Activated CD4-positive, alpha-beta T cell treated with anti-CD3 and anti-CD28 coated beads for 36 hours (primary cell): ENCODE data around the gene GRAMD1C. TPM values are rescaled to one million over a fixed set of nuclear protein-coding genes. Genes with fewer than 3 reads are reported as not detected.

ENCODE experiments used
- ATAC-seq: fragments of 200-7000 bp; cut with Tn5 transposase; one replicate; pipeline ENCODE4 v1.10.0; 2021; ENCODE audit warnings: mild to moderate bottlenecking, moderate library complexity
- CTCF ChIA-PET: fragments of 350-600 bp; sonication (Branson Sonifier 250); formaldehyde crosslinking; loops from one replicate; lab custom pipeline; 2021; ENCODE audit warnings: antibody characterized with exemption; lab: Charles Lee
- POLR2A ChIA-PET: fragments of 350-600 bp; sonication (Branson Sonifier 250); formaldehyde crosslinking; loops from one replicate; lab custom pipeline; 2021; ENCODE audit warnings: antibody characterized with exemption, inconsistent platforms; lab: Charles Lee
- DNase-seq: peaks from one replicate; pipeline ENCODE4 v3.0.0-alpha.2; 2020
- H3K27ac Mint-ChIP-seq: one replicate; pipeline ENCODE4 v1.8.0; 2021; ENCODE audit warnings: mixed read lengths
- H3K27me3 Mint-ChIP-seq: one replicate; pipeline ENCODE4 v1.8.0; 2021; ENCODE audit warnings: mixed read lengths
- H3K36me3 Mint-ChIP-seq: one replicate; pipeline ENCODE4 v1.8.0; 2021; ENCODE audit warnings: low read depth, mixed read lengths
- H3K4me1 Mint-ChIP-seq: one replicate; pipeline ENCODE4 v1.8.0; 2021; ENCODE audit warnings: mixed read lengths
- H3K4me3 Mint-ChIP-seq: one replicate; pipeline ENCODE4 v1.8.0; 2021; ENCODE audit warnings: mild to moderate bottlenecking, moderate library complexity, mixed read lengths
- H3K9me3 Mint-ChIP-seq: one replicate; pipeline ENCODE4 v1.8.0; 2021; ENCODE audit warnings: low read depth, mixed read lengths
- intact Hi-C, 2 experiments: fragments of 100-400 bp; cut with DNase I in 1 of 2; cut with micrococcal nuclease in 1 of 2; formaldehyde crosslinking; loops; one replicate each; pipeline versions ENCODE4 v1.14.2 to v1.15.1; 2022 to 2024; cut with DNase I, micrococcal nuclease
- total RNA-seq, 2 experiments: library from RNA; stranded (reverse); gene quantifications; one replicate each; pipeline ENCODE4 v1.2.3, GENCODE V29; 2021

The GRAMD1C gene
- total RNA-seq, 2 experiments from 2014 or later: 0.87 to 0.97 TPM

DNA sequence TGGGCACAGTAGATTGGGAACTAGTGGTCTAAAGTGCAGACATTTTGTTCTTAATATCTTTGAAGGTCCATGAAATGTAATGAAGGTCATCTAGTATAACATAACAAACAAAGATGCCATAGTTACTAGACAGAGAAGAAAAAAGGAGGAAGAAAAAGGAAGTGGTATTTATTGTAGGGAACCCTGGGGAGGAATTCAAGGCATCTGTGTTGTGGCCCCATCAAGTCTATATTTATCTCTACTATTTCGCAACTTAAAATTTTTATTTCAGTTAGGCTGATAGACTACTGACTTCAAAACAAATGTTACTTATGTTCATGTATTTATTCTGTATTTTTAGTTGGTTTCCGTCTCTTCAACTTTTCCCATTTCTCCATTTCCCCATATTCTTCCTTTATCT is 60.3 kb downstream of the GRAMD1C start:
- DNase-seq (no peak), ATAC-seq (no peak)
- ChIA-PET CTCF (interaction anchor here (0.6 kb wide), 2 partner anchors 21 to 262 kb away, joined by 3 read pairs; no protein-coding TSS in a partner anchor), POLR2A (interaction anchor here (0.8 kb wide), 1 partner anchor 57 kb away, joined by 5 read pairs; no protein-coding TSS in a partner anchor)
- Mint-ChIP-seq H3K4me3 (no peak overlapping the region), H3K27me3 (no peaks in the 10 kb centered on the region), H3K36me3 (no peaks in the 10 kb centered on the region), H3K4me1 (peaks cover 6% of the 10 kb centered on the region), H3K9me3 (no peaks in the 10 kb centered on the region), H3K27ac (no peak overlapping the region)
- intact Hi-C loops: no loop called here

DNA sequence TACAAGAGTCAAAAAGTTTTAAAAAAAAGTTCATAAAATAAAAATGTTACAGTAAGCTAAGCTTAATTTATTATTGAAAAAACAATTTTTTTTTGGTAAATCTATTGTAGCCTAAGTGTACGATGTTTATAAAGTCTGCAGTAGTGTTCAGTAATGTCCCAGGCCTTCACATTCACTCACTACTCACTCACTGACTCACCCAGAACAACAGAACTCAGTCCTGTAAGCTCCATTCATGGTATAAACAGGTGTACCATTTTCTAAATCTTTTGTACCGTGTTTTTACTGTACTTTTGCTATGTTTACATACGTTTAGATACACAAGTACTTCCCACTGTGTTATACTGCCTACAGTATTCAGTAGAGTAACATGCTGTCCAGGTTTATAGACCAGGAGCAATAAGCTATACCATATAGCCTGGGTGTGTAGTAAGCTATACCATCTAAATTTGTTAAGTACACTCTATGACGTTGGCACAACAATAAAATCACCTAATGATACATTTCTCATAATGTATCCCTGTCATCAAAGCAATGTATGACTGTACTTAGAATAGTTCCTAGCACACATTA is 68.1 kb downstream of the GRAMD1C start:
- ChIA-PET CTCF (interaction anchor here (0.7 to 1.2 kb wide), 5 partner anchors 9 to 65 kb away, joined by 3 to 4 read pairs (median 4); no protein-coding TSS in a partner anchor), POLR2A (no interaction called here)
- Mint-ChIP-seq H3K9me3 (no peaks in the 10 kb centered on the region), H3K4me3 (no peak overlapping the region), H3K27ac (no peak overlapping the region), H3K36me3 (no peaks in the 10 kb centered on the region), H3K4me1 (no peaks in the 10 kb centered on the region), H3K27me3 (no peaks in the 10 kb centered on the region)
- intact Hi-C loops: no loop called here
- DNase-seq (no peak), ATAC-seq (no peak)

- Mint-ChIP-seq H3K36me3 (no peaks in the 10 kb centered on the region), H3K27me3 (no peaks in the 10 kb centered on the region), H3K4me3 (no peak overlapping the region), H3K9me3 (no peaks in the 10 kb centered on the region), H3K27ac (no peak overlapping the region), H3K4me1 (peaks cover 5% of the 10 kb centered on the region)
- POLR2A ChIA-PET: interaction anchor here (0.6 kb wide), 1 partner anchor 48 kb away, joined by 3 read pairs; no protein-coding TSS in a partner anchor
- CTCF ChIA-PET: interaction anchor here (0.6 to 1.5 kb wide), 3 partner anchors 43 to 64 kb away, joined by 3 read pairs; no protein-coding TSS in a partner anchor
- intact Hi-C loops: no loop called here
- DNase-seq (no peak), ATAC-seq (no peak)
Observed at GRCh38 chr3:113908133-113908532, 69.5 kb downstream of the GRAMD1C start.

GRCh38 chr3:113910966-113911365 is 72.4 kb downstream of the GRAMD1C start:
- no peaks in the 10 kb centered on the region for H3K36me3 Mint-ChIP-seq
- peaks cover 5% of the 10 kb centered on the region for H3K4me1 Mint-ChIP-seq
- no peaks in the 10 kb centered on the region for H3K9me3 Mint-ChIP-seq
- POLR2A ChIA-PET: interaction anchor here (0.6 kb wide), 1 partner anchor 739 kb away, joined by 7 read pairs; no protein-coding TSS in a partner anchor
- no peak overlapping the region for H3K4me3 Mint-ChIP-seq
- no peaks in the 10 kb centered on the region for H3K27me3 Mint-ChIP-seq
- H3K27ac Mint-ChIP-seq: no peak overlapping the region
- ATAC-seq: no peak
- no peak for DNase-seq
- CTCF ChIA-PET: interaction anchor here (0.6 to 1.5 kb wide), 10 partner anchors 11 to 507 kb away, joined by 3 to 4 read pairs (median 3); no protein-coding TSS in a partner anchor
- intact Hi-C loops: no loop called here

- no peaks in the 10 kb centered on the region for H3K9me3 Mint-ChIP-seq
- ATAC-seq (peak; percentile 91), DNase-seq (peak; percentile 47)
- intact Hi-C loops: loop anchor here (1.0 to 2.0 kb wide), 6 partner anchors 68 to 176 kb away; partner anchors contain the start of genes GRAMD1C (in 2 of the 2), CCDC191 (in 1 of the 2) and QTRT2 (in 1 of the 2)
- H3K36me3 Mint-ChIP-seq: no peaks in the 10 kb centered on the region
- no peak overlapping the region for H3K27ac Mint-ChIP-seq
- peaks cover 5% of the 10 kb centered on the region for H3K4me1 Mint-ChIP-seq
- H3K4me3 Mint-ChIP-seq: peak overlapping the region; percentile 15
- H3K27me3 Mint-ChIP-seq: no peaks in the 10 kb centered on the region
- ChIA-PET POLR2A (no interaction called here), CTCF (interaction anchor here (0.5 to 3.6 kb wide), 20 partner anchors 10 to 848 kb away, joined by 3 to 32 read pairs (median 3); partner anchors contain the start of gene GRAMD1C)
Observed at GRCh38 chr3:113912552-113913236, 74.1 kb downstream of the GRAMD1C start.

DNA sequence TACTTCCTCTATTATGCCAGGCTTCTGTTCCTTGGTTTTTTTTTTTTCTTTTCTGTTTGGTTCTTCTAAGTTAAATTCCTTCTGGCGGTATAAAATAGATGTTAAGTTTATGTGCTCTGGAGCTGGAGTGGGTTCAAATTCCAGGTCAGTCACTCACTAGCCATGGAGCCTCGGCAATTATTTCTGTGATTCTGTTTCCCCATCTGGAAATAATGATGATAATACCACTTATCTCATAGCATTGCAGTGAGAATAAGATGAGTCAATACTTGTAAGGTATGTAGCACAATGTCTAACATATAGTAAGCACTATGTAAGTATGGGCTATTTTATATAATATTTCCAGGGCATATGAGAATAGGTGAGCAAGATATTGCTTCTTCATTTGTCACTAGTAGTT is 76.1 kb downstream of the GRAMD1C start:
- Mint-ChIP-seq H3K36me3 (no peaks in the 10 kb centered on the region), H3K27ac (no peak overlapping the region), H3K9me3 (no peaks in the 10 kb centered on the region), H3K4me1 (peaks cover 5% of the 10 kb centered on the region), H3K27me3 (no peaks in the 10 kb centered on the region), H3K4me3 (no peak overlapping the region)
- ChIA-PET POLR2A (no interaction called here), CTCF (interaction anchor here (0.6 to 3.6 kb wide), 6 partner anchors 26 to 730 kb away, joined by 3 to 32 read pairs (median 4); partner anchors contain the start of gene GRAMD1C)
- ATAC-seq (no peak), DNase-seq (no peak)
- intact Hi-C loops: no loop called here

GRCh38 chr3:113927556-113927955 is 89.0 kb downstream of the GRAMD1C start:
- no peak for ATAC-seq
- Mint-ChIP-seq H3K4me3 (no peak overlapping the region), H3K9me3 (peaks cover 19% of the 10 kb centered on the region)

DNA sequence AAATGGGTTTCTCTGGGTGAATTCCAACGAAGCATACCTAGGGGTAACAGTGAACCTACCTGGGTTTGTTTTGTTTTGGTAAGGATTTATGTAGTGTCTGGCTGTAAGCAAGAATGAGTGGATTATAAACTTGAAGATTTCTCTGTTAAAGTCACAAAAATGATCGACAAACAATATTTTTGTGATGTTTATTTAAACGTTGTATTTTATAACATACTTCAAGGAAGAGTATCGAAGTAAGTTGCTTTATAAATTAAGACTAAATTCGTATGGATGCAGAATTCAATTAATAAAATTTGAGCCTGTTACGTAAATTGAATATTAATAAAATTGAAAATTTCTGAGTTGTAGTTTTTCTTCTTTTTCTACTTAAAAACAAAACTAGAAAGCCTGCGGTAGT is 108.2 kb downstream of the GRAMD1C start:
- ChIA-PET CTCF (no interaction called here), POLR2A (no interaction called here)
- ATAC-seq (no peak), DNase-seq (no peak)
- no peaks in the 10 kb centered on the region for H3K9me3 Mint-ChIP-seq
- intact Hi-C loops: loop anchor here (1.0 to 5.0 kb wide), 5 partner anchors 28 to 251 kb away; partner anchors contain the start of genes ATP6V1A (in 2 of the 2), NAA50 (in 2 of the 2), CCDC191 (in 1 of the 2) and QTRT2 (in 1 of the 2)
- no peaks in the 10 kb centered on the region for H3K36me3 Mint-ChIP-seq
- peak overlapping the region; percentile 79 for H3K27ac Mint-ChIP-seq
- peaks cover 26% of the 10 kb centered on the region for H3K27me3 Mint-ChIP-seq
- H3K4me1 Mint-ChIP-seq: peaks cover 11% of the 10 kb centered on the region
- peak overlapping the region; percentile 76 for H3K4me3 Mint-ChIP-seq

More at GRCh38 chr3:113927556-113927955, 89.0 kb downstream of the GRAMD1C start:
- Mint-ChIP-seq H3K36me3 (peaks cover 6% of the 10 kb centered on the region), H3K27ac (no peak overlapping the region), H3K4me1 (no peaks in the 10 kb centered on the region), H3K27me3 (peaks cover 12% of the 10 kb centered on the region)
- intact Hi-C loops: no loop called here
- ChIA-PET CTCF (interaction anchor here (1.0 kb wide), 1 partner anchor 9 kb away, joined by 3 read pairs; no protein-coding TSS in a partner anchor), POLR2A (no interaction called here)
- no peak for DNase-seq

GRCh38 chr3:113947372-113948014 is 108.9 kb downstream of the GRAMD1C start, which contains the start of gene ZDHHC23:
Gene ZDHHC23, plus strand, starts transcription at chr3:113948013. Its CDS starts 790 bp downstream, at chr3:113948803.
- peak within 1 kb of the TSS; percentile 79 for H3K27ac Mint-ChIP-seq
- H3K36me3 Mint-ChIP-seq: no peaks in the 10 kb centered on the region
- POLR2A ChIA-PET: no interaction called here
- intact Hi-C loops: loop anchor here (1.0 to 5.0 kb wide), 6 partner anchors 29 to 251 kb away; partner anchors contain the start of genes ATP6V1A (in 2 of the 2), CCDC191 (in 2 of the 2), NAA50 (in 2 of the 2) and QTRT2 (in 2 of the 2)
- DNase-seq (peak; percentile 74), ATAC-seq (peak; percentile 75)
- peak within 1 kb of the TSS; percentile 76 for H3K4me3 Mint-ChIP-seq
- H3K27me3 Mint-ChIP-seq: peaks cover 25% of the 10 kb centered on the region
- no peaks in the 10 kb centered on the region for H3K9me3 Mint-ChIP-seq
- CTCF ChIA-PET: no interaction called here
- H3K4me1 Mint-ChIP-seq: peaks cover 11% of the 10 kb centered on the region

DNA sequence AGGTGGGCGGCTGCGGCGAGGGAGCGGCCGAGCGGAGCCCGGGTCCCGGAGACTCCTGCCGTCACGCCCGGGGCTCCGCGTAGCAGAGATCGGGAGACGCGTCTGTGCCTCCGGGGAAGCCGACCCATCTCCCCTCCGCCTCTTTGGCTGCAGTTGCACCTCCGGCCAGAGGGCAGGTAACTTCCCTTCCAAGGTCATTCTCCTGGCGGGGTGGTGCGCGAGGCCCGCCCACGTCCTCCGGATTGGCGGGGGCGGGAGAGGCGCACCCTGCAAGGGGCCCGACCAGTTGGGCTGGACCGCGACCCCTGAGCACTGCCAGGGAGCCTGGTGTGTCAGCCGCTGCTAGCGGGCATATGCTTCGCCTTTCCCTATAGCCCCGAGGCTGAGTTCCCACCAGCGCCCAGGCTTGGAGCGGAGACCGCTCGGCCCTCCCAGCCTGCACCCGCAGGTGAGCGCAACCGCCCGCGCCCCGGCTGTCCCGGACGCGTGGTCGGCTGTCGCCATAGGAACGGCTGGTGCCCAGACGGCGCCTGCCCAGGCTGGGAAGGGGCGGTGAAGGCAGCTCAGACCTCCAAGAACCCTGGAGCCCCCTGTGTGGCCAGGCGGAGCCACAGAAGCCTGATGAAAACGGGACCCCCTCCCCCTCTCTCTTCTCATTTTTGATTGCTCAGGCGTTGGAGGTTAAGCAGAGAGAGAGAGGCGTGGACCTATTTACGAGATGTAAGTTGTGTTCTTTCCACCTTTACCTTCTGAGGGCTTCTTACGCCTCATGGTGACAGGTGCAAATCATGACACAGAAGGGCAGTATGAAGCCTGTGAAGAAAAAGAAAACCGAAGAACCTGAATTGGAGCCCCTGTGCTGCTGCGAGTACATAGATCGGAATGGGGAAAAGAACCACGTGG is 109.7 kb downstream of the GRAMD1C start:
- peak overlapping the region; percentile 56 for H3K4me3 Mint-ChIP-seq
- no peaks in the 10 kb centered on the region for H3K9me3 Mint-ChIP-seq
- intact Hi-C loops: loop anchor here in 1 of 2 experiments (2.0 to 5.0 kb wide), 2 partner anchors 109 to 201 kb away; partner anchors contain the start of genes ATP6V1A, CCDC191, NAA50 and QTRT2
- peaks cover 21% of the 10 kb centered on the region for H3K27me3 Mint-ChIP-seq
- peak; percentile 43 for ATAC-seq
- peaks cover 12% of the 10 kb centered on the region for H3K4me1 Mint-ChIP-seq
- ChIA-PET CTCF (no interaction called here), POLR2A (no interaction called here)
- H3K36me3 Mint-ChIP-seq: no peaks in the 10 kb centered on the region
- DNase-seq: peak; percentile 56
- no peak overlapping the region for H3K27ac Mint-ChIP-seq
